Right lung (tissue), 5 donors: ENCODE measurements around the gene SYNM. TPM values are rescaled to one million over a fixed set of nuclear protein-coding genes. Genes with fewer than 3 reads are reported as not detected.

Experiments used
- polyA plus RNA-seq, 5 donors: library from polyadenylated mRNA; unstranded; fragments of 120-200 nt; gene quantifications; one replicate each; pipeline versions ENCODE4 v1.2.1 to v1.2.3, GENCODE V29; 2013; ENCODE audit warnings: inconsistent platforms in 1 of 5, low replicate concordance in 1 of 5; ENCODE audit not compliant: insufficient read length in 5 of 5, insufficient read depth in 1 of 5

SYNM gene
- polyA plus RNA-seq, 5 donors = 5.4 to 7.9 (median 7.2) TPM

Other genes with a start within 250 kb of the SYNM start
- under 1 TPM in 3 of 5 donors, not detected in 2; 0.08 to 0.30 (median 0.22) TPM for gene PGPEP1L, start 97.3 kb upstream of the SYNM start, polyA plus RNA-seq
- 10 to 100 TPM; 31.9 to 41.9 (median 36.1) TPM for gene TTC23, start 144.5 kb downstream of the SYNM start, polyA plus RNA-seq
- gene LRRC28, start 146.4 kb downstream of the SYNM start, polyA plus RNA-seq = 10 to 100 TPM; 21.5 to 34.8 (median 23.8) TPM